Gastrocnemius medialis (tissue), 4 donors: ENCODE data around the gene B4GALT5. TPM values are rescaled to one million over a fixed set of nuclear protein-coding genes. Genes with fewer than 3 reads are reported as not detected.
A peak's percentile ranks its signal among the peaks of the same experiment; 100 is the strongest.

ENCODE experiments used
- ATAC-seq, 2 donors: fragments of 150-250 bp; one replicate each; pipeline ENCODE4 v1.9.1; 2016
- DNase-seq, 2 donors: peaks; one replicate each; pipeline ENCODE4 v3.0.0-alpha.2; 2019
- H3K27ac ChIP-seq, 4 donors: fragments of 200-600 bp; sonication (generic); 1 replicate in 1 of 4; 2 replicates in 3 of 4; pipeline ENCODE4 v1.5.1; 2016 to 2018; ENCODE audit warnings: mild to moderate bottlenecking in 2 of 4, moderate library complexity in 1 of 4
- H3K27me3 ChIP-seq, 3 donors: fragments of 200-600 bp; sonication (generic) in 2 of 3; 1 replicate in 1 of 3; 2 replicates in 2 of 3; pipeline versions ENCODE4 v1.5.1 to v1.6.0; 2016 to 2019; ENCODE audit warnings: mild to moderate bottlenecking in 1 of 3, moderate library complexity in 1 of 3
- H3K36me3 ChIP-seq, 2 donors: fragments of 200-600 bp; sonication (generic) in 1 of 2; one replicate each; pipeline ENCODE4 v1.5.1; 2017 to 2018
- H3K4me1 ChIP-seq, 2 donors: fragments of 200-600 bp; sonication (generic) in 1 of 2; one replicate each; pipeline ENCODE4 v1.5.1; 2016 to 2017; ENCODE audit warnings: mild to moderate bottlenecking in 2 of 2
- H3K4me3 ChIP-seq, 4 donors: fragments of 200-600 bp; sonication (generic) in 3 of 4; 1 replicate in 1 of 4; 2 replicates in 3 of 4; pipeline ENCODE4 v1.5.1; 2016 to 2019; ENCODE audit warnings: mild to moderate bottlenecking in 2 of 4
- H3K9me3 ChIP-seq, 3 donors: fragments of 200-600 bp; sonication (generic) in 2 of 3; 1 replicate in 1 of 3; 2 replicates in 2 of 3; pipeline ENCODE4 v1.5.1; 2016 to 2019
- CTCF ChIP-seq, 5 experiments: fragments of 450-650 bp in 3 of 5; fragments of 200-600 bp in 2 of 5; sonication (generic) in 2 of 5; IDR thresholded peaks in 4 of 5; conservative IDR thresholded peaks in 1 of 5; 1 replicate in 4 of 5; 2 replicates in 1 of 5; pipeline ENCODE4 v1.5.1; 2016 to 2019; ENCODE audit warnings: antibody characterized with exemption in 5 of 5, mild to moderate bottlenecking in 3 of 5, moderate library complexity in 3 of 5
- POLR2A ChIP-seq, 2 donors: fragments of 450-650 bp; IDR thresholded peaks; one replicate each; pipeline ENCODE4 v1.6.1; 2017; ENCODE audit warnings: antibody characterized with exemption in 2 of 2, mild to moderate bottlenecking in 2 of 2, moderate library complexity in 2 of 2
- in situ Hi-C, 4 donors: fragments of 200-750 bp; cut with MboI; loops; one replicate each; pipeline versions ENCODE4 v1.15.0 to v1.8.0; 2017; ENCODE audit warnings: low sequenced_read_pairs in 4 of 4
- intact Hi-C: fragments of 100-400 bp; cut with DNase I; formaldehyde crosslinking; loops from one replicate; pipeline ENCODE4 v1.15.1; 2023; ENCODE audit warnings: low total_unique reads
- total RNA-seq, 4 donors: library from RNA; depleted of rRNA; stranded (reverse); fragments of >200 nt; gene quantifications; one replicate each; pipeline versions ENCODE4 v1.1.0 to v1.2.3, GENCODE V29; 2016

B4GALT5 gene
- total RNA-seq, 4 donors from 2014 or later = 27.6 to 75.2 (median 56.4) TPM

- no peak overlapping the region for H3K4me3 ChIP-seq
- no peak for ATAC-seq
Measured at GRCh38 chr20:49658508-49658907, 55.2 kb downstream of the B4GALT5 start.

GRCh38 chr20:49657118-49657901 lies 56.4 kb downstream of the B4GALT5 start:
- ATAC-seq (peak; percentile 18 to 22), DNase-seq (no peak)
- Histone ChIP-seq H3K4me3 (no peak overlapping the region), H3K4me1 (peaks cover 58 to 85% of the 10 kb centered on the region in 2 donors), H3K27me3 (no peaks in the 10 kb centered on the region), H3K27ac (peak overlapping the region; percentile 83 to 90 (median 84)), H3K9me3 (no peaks in the 10 kb centered on the region), H3K36me3 (peaks cover 0 to 32% of the 10 kb centered on the region in 2 donors)
- TF ChIP-seq CTCF (IDR thresholded peaks at IDR 0.05 in 4 of 5, conservative IDR thresholded peaks at IDR 0.05 in 1 of 5) = no peak
- no peak for TF ChIP-seq POLR2A (IDR thresholded peaks at IDR 0.05)
- intact Hi-C loops = loop anchor here (2.0 kb wide), 1 partner anchor 19 kb away; no protein-coding TSS in a partner anchor
- in situ Hi-C loops = no loop called here

More at GRCh38 chr20:49658508-49658907, 55.2 kb downstream of the B4GALT5 start:
- in situ Hi-C loops (no loop called here), intact Hi-C loops (no loop called here)
- Histone ChIP-seq H3K27ac (peak overlapping the region; percentile 83 to 90 (median 84)), H3K36me3 (peaks cover 0 to 20% of the 10 kb centered on the region in 2 donors), H3K9me3 (no peaks in the 10 kb centered on the region), H3K27me3 (no peaks in the 10 kb centered on the region), H3K4me1 (peaks cover 58 to 93% of the 10 kb centered on the region in 2 donors)
- no peak for DNase-seq
- TF ChIP-seq POLR2A (IDR thresholded peaks at IDR 0.05) (no peak), CTCF (IDR thresholded peaks at IDR 0.05 in 4 of 5, conservative IDR thresholded peaks at IDR 0.05 in 1 of 5) (no peak)

- intact Hi-C loops (loop anchor here (2.0 kb wide), 1 partner anchor 20 kb away; no protein-coding TSS in a partner anchor), in situ Hi-C loops (no loop called here)
- H3K27me3 ChIP-seq = no peaks in the 10 kb centered on the region
- H3K36me3 ChIP-seq = peaks cover 0 to 35% of the 10 kb centered on the region in 2 donors
- DNase-seq (peak; percentile 78 to 87), ATAC-seq (peak; percentile 97 to 98)
- no peak for TF ChIP-seq POLR2A (IDR thresholded peaks at IDR 0.05)
- no peak for TF ChIP-seq CTCF (IDR thresholded peaks at IDR 0.05 in 4 of 5, conservative IDR thresholded peaks at IDR 0.05 in 1 of 5)
- peaks cover 55 to 75% of the 10 kb centered on the region in 2 donors for H3K4me1 ChIP-seq
- no peaks in the 10 kb centered on the region for H3K9me3 ChIP-seq
- H3K27ac ChIP-seq = peak overlapping the region; percentile 83 to 90 (median 84)
- H3K4me3 ChIP-seq = no peak overlapping the region
Measured at GRCh38 chr20:49656304-49656703, 57.4 kb downstream of the B4GALT5 start.

GRCh38 chr20:49653925-49654434 lies 59.7 kb downstream of the B4GALT5 start:
- H3K27me3 ChIP-seq = no peaks in the 10 kb centered on the region
- intact Hi-C loops = no loop called here
- in situ Hi-C loops = no loop called here
- H3K9me3 ChIP-seq = no peaks in the 10 kb centered on the region
- peaks cover 0 to 47% of the 10 kb centered on the region in 2 donors for H3K36me3 ChIP-seq
- DNase-seq (no peak), ATAC-seq (peak in 1 of 2 donors; percentile 11)
- H3K27ac ChIP-seq = peak overlapping the region; percentile 47 to 90 (median 84)
- peaks cover 33 to 52% of the 10 kb centered on the region in 2 donors for H3K4me1 ChIP-seq
- H3K4me3 ChIP-seq = no peak overlapping the region
- no peak for TF ChIP-seq CTCF (IDR thresholded peaks at IDR 0.05 in 4 of 5, conservative IDR thresholded peaks at IDR 0.05 in 1 of 5)
- no peak for TF ChIP-seq POLR2A (IDR thresholded peaks at IDR 0.05)
